ENCODE results near the gene KAZN.

Gene KAZN

GRCh38 chr1:14777516-14778506 is 179.3 kb downstream of the KAZN start:
- no peak for DNase-seq

- no peak for DNase-seq
These were observed 180.0 kb downstream of the KAZN start for GRCh38 chr1:14778541-14778897.

- peak; percentile 6 for DNase-seq
These were observed 180.7 kb downstream of the KAZN start for GRCh38 chr1:14778898-14779865.

GRCh38 chr1:14780271-14780670 is 181.8 kb downstream of the KAZN start:
- no peak for DNase-seq

DNA sequence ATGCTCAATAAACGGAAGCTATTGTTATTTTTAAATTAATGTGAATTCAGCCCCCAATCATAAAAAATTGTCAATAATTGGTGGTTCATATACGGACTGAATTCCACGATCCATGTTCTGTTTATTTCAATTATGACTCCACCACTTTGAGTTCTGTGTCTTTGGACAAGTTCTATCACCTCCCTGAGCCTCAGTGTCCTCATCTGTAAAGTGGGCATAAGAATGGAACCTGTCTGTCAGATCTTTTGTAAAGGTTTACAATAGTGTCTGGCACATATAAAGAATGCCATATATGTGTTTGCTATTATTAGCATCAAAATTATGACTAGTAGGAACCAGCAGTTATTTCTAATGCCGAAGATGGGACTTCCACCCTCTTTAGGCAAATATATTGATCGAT is 183.3 kb downstream of the KAZN start:
- no peak for DNase-seq

GRCh38 chr1:14782741-14783591 is 184.5 kb downstream of the KAZN start:
- no peak for DNase-seq

- no peak for DNase-seq
These were observed 185.1 kb downstream of the KAZN start for GRCh38 chr1:14783592-14783886.

DNA sequence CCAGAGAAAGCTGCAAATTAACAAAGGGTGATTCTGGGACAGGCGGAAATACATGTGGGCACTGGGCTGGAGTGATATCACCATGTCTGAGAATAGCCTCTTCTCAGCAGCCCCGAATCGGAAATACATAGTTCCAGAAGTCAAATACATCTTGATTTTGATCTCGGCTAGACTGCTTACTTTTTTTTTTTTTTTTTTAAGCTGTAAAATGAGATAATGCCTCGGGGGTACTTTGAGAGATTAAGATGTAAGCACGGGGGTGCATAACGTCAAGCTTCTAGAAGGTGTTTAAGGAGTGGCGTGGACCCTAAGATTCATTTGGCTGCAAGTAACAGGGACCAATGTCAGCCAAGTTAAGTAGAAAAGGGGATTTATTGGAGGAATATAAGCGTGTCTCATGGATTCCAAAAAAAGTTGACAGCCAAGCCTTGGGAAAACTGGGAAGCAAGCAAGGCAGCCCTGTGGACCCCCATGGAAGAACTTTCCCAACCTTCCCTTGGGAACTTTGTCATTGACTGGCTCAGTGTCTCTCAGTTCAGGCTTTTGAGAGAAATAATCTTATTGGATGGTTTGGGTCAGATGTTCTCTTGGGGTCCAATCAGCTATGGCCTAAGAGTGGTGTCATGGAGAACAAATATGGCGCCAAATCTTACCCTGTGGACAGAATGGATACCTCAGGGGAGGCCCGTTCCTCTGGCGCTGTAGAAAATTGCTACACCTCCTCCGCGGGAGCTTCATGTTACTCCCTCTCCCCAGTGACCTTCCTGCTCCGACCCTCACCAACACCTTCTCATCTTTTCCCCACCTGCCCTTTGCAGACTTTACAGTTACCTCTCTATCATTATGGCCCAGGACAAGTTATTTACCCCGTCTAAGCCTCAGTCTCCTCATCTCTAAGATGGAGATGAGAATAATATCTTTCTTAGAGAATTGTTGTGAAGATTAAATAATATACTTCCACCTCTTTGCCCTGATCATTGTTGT is 186.6 kb downstream of the KAZN start:
- no peak for DNase-seq

- no peak for DNase-seq
These were observed 187.7 kb downstream of the KAZN start for GRCh38 chr1:14786109-14786675.

GRCh38 chr1:14786681-14787080 is 188.2 kb downstream of the KAZN start:
- no peak for DNase-seq

- no peak for DNase-seq
These were observed 189.1 kb downstream of the KAZN start for GRCh38 chr1:14787604-14788003.

DNA sequence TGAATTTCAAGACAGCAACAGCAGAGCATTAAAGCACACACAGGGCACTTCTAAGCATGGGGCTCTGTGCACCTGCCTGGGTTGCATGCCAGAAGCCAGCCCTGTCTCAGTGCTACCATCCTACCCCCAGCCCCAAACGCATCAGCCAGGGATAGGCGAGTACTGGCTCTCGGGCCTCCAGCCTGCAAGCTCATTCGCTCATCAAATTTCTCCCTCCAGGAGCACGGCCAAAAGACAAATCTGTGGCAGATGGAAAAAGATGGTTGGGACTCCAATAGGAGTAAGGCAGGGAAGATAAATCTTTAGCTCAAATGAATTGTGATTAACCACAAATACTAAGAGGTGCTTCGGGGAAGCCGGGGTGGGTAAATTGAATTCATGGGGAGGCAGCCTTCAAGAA is 189.6 kb downstream of the KAZN start:
- DNase-seq: no peak

DNA sequence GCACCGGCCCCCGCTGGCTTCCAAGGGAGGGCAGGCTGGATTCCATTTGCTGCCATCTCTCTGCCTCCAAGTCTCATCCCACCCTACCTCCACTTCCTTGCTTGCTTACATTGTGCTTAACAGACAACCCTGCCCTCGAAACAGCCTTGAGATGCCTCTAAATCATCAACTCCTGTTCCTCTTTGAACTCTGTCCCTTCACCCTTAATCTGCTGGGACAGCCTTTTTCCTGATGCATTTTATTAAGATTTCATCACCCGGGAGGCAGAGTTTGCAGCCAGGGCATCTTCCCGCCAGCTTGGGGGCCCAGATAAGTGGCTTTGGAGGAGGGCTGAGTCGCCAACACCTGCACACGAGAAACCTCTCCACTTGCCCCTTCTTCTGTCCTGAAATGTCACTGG is 192.5 kb downstream of the KAZN start:
- no peak for DNase-seq

DNA sequence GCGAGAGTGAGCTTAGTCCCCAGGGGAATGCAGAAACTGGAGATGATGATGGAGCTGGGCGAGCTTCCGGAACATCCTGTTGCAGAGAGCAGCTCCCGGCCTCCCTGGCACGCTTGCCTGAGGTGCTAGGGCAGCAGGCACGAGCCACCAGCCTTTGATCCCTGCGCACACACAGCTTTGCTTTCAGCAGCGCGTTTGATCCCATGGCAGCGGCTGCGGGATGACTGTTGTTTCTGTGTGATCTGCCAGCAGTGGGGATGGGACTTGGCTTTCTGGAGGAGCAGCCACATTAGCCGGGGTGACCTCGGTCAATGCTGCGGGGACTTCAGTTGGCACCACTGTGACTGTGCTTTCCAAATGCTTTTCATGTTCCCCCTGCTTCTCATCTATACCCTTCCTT is 193.2 kb downstream of the KAZN start:
- no peak for DNase-seq

GRCh38 chr1:14794136-14794768 is 195.8 kb downstream of the KAZN start:
- DNase-seq: no peak

- DNase-seq: no peak
These were observed 196.4 kb downstream of the KAZN start for GRCh38 chr1:14794906-14795305.

- no peak for DNase-seq
These were observed 197.1 kb downstream of the KAZN start for GRCh38 chr1:14795589-14795988.

DNA sequence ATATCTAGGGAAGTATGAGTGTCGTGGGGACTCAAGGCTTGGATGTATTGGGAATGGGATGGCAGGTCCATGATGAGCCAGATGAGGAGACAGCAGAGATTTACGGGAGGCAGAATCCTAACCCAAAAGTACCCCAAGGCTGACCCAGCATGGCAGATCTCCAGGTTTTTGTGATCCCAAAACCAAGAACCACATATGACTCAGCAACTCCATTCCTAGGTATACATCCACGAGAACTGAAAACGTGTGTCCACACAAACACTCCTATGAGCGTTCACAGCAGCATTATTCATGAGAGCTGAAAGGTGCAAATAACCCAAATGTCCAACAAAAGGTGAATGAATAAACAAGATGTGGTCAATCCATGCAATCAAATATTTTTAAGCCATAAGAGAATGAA is 201.5 kb downstream of the KAZN start:
- no peak for DNase-seq

- no peak for DNase-seq
These were observed 202.1 kb downstream of the KAZN start for GRCh38 chr1:14800500-14801076.

Data from activated gamma-delta T cell treated with Interleukin-2 at 50 U/mL for 16 hours (primary cell).